Activated gamma-delta T cell treated with anti-CD3 and anti-CD28 coated beads, Interleukin-2, amount 50 U/mL, for 16 hours (primary cell): ENCODE measurements around the gene LRRC10.
"Not testable (repeated sequence)": the region's sequence is repeated elsewhere in the genome, so short reads cannot be mapped to it uniquely, and the experiment has no call there.

Source experiments
- DNase-seq: peaks from one replicate; pipeline ENCODE4 v3.0.0-alpha.2; 2020; ENCODE audit warnings: low read depth

Gene LRRC10

GRCh38 chr12:69619050-69619449 lies 8.3 kb upstream of the LRRC10 start:
- no peak for DNase-seq

- no peak for DNase-seq
Measured at GRCh38 chr12:69616025-69616424, 5.3 kb upstream of the LRRC10 start.

GRCh38 chr12:69613351-69613750 lies 2.6 kb upstream of the LRRC10 start:
- no peak for DNase-seq

- DNase-seq = no peak
Measured at GRCh38 chr12:69610126-69610525, 581 bp downstream of the LRRC10 start.

GRCh38 chr12:69608114-69608513 lies 2.6 kb downstream of the LRRC10 start:
- no peak for DNase-seq

- not testable (repeated sequence) for DNase-seq
Measured at GRCh38 chr12:69604275-69604674, 6.4 kb downstream of the LRRC10 start.

- DNase-seq = not testable (repeated sequence)
Measured at GRCh38 chr12:69603556-69603955, 7.2 kb downstream of the LRRC10 start.

GRCh38 chr12:69602954-69603353 lies 7.8 kb downstream of the LRRC10 start:
- no peak for DNase-seq

GRCh38 chr12:69601962-69602685 lies 8.6 kb downstream of the LRRC10 start:
- no peak for DNase-seq

- no peak for DNase-seq
Measured at GRCh38 chr12:69600804-69601203, 9.9 kb downstream of the LRRC10 start.

GRCh38 chr12:69598174-69598753 lies 12.4 kb downstream of the LRRC10 start:
- DNase-seq = no peak

GRCh38 chr12:69595689-69596088 lies 15.0 kb downstream of the LRRC10 start:
- no peak for DNase-seq

- DNase-seq = no peak
Measured at GRCh38 chr12:69589082-69589481, 21.6 kb downstream of the LRRC10 start.

GRCh38 chr12:69588527-69588926 lies 22.2 kb downstream of the LRRC10 start:
- no peak for DNase-seq

GRCh38 chr12:69585189-69586062 lies 25.3 kb downstream of the LRRC10 start, which contains the start of gene CCT2:
TSS of gene CCT2 (plus strand) at chr12:69585459. CDS start at chr12:69585522, 63 bp downstream.
- DNase-seq = peak; percentile 95

- DNase-seq = no peak
Measured at GRCh38 chr12:69583203-69583602, 27.5 kb downstream of the LRRC10 start.

- no peak for DNase-seq
Measured at GRCh38 chr12:69580074-69580473, 30.6 kb downstream of the LRRC10 start.

GRCh38 chr12:69579029-69579428 lies 31.7 kb downstream of the LRRC10 start:
- DNase-seq = no peak

GRCh38 chr12:69578283-69578682 lies 32.4 kb downstream of the LRRC10 start:
- no peak for DNase-seq

GRCh38 chr12:69575346-69575745 lies 35.4 kb downstream of the LRRC10 start:
- no peak for DNase-seq

GRCh38 chr12:69570545-69571399 lies 39.9 kb downstream of the LRRC10 start:
- DNase-seq = peak; percentile 31

- no peak for DNase-seq
Measured at GRCh38 chr12:69570000-69570516, 40.6 kb downstream of the LRRC10 start.
